Measurements from ENCODE around the gene SHB.

SHB gene

GRCh38 chr9:37953206-37953774, 115.7 kb downstream of the SHB start:
- DNase-seq (ENCODE audit: low read depth): no peak

GRCh38 chr9:37952731-37953130, 116.3 kb downstream of the SHB start:
- DNase-seq (ENCODE audit: low read depth): no peak

GRCh38 chr9:37951671-37952449, 117.2 kb downstream of the SHB start:
- no peak for DNase-seq (ENCODE audit: low read depth)

GRCh38 chr9:37950561-37950960, 118.5 kb downstream of the SHB start:
- no peak for DNase-seq (ENCODE audit: low read depth)

- no peak for DNase-seq (ENCODE audit: low read depth)
These were observed 119.5 kb downstream of the SHB start for GRCh38 chr9:37949576-37949975.

GRCh38 chr9:37948417-37948980, 120.5 kb downstream of the SHB start:
- DNase-seq (ENCODE audit: low read depth): no peak

- DNase-seq (ENCODE audit: low read depth): no peak
These were observed 121.0 kb downstream of the SHB start for GRCh38 chr9:37947977-37948376.

GRCh38 chr9:37947471-37947870, 121.6 kb downstream of the SHB start:
- DNase-seq (ENCODE audit: low read depth): no peak

- no peak for DNase-seq (ENCODE audit: low read depth)
These were observed 122.1 kb downstream of the SHB start for GRCh38 chr9:37946971-37947370.

GRCh38 chr9:37946041-37946440, 123.0 kb downstream of the SHB start:
- no peak for DNase-seq (ENCODE audit: low read depth)

GRCh38 chr9:37944671-37945481, 124.2 kb downstream of the SHB start:
- DNase-seq (ENCODE audit: low read depth): no peak

- no peak for DNase-seq (ENCODE audit: low read depth)
These were observed 124.8 kb downstream of the SHB start for GRCh38 chr9:37944266-37944650.

GRCh38 chr9:37943345-37944265, 125.4 kb downstream of the SHB start:
- peak; percentile 88 for DNase-seq (ENCODE audit: low read depth)

- no peak for DNase-seq (ENCODE audit: low read depth)
These were observed 126.2 kb downstream of the SHB start for GRCh38 chr9:37942621-37943344.

- DNase-seq (ENCODE audit: low read depth): no peak
These were observed 127.8 kb downstream of the SHB start for GRCh38 chr9:37941253-37941652.

- no peak for DNase-seq (ENCODE audit: low read depth)
These were observed 129.4 kb downstream of the SHB start for GRCh38 chr9:37939575-37940095.

- no peak for DNase-seq (ENCODE audit: low read depth)
These were observed 130.7 kb downstream of the SHB start for GRCh38 chr9:37938121-37938891.

- DNase-seq (ENCODE audit: low read depth): no peak
These were observed 131.7 kb downstream of the SHB start for GRCh38 chr9:37937366-37937765.

- no peak for DNase-seq (ENCODE audit: low read depth)
These were observed 132.1 kb downstream of the SHB start for GRCh38 chr9:37936965-37937364.

GRCh38 chr9:37936376-37936775, 132.7 kb downstream of the SHB start:
- DNase-seq (ENCODE audit: low read depth): no peak

Measured in stromal cell of bone marrow (primary cell).